ENCODE measurements around the gene WDR11. TPM values are rescaled to one million over a fixed set of nuclear protein-coding genes. Genes with fewer than 3 reads are reported as not detected.

WDR11 gene
- total RNA-seq, 1 experiment from 2014 or later = 49.2 TPM

DNA sequence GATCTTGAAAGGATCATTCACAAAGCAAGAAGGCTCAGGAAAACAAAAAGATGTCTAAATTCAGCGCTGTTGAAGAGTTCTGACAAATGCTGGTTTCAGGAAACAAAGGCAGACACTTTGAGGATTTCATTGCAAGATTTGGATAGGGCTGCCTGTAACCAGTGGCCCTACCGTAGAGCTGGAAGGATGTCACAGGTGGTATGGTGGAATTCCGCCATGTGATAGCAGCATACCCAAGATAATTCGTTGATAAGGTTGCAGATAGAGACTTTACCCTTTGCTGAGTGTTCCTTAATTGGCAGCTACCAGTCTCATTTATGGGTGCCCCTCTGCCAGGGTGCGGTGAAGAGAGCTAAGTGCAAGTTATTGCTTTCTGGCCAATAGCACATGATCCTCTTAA, 100.1 kb downstream of the WDR11 start:
- no peak overlapping the region for H3K4me3 Mint-ChIP-seq (ENCODE audit: unreplicated experiment)
- H3K36me3 Mint-ChIP-seq (ENCODE audit: insufficient read depth, unreplicated experiment) = no peaks in the 10 kb centered on the region
- no peaks in the 10 kb centered on the region for H3K27me3 Mint-ChIP-seq (ENCODE audit: insufficient read depth, unreplicated experiment)
- peaks cover under 1% of the 10 kb centered on the region for H3K4me1 Mint-ChIP-seq (ENCODE audit: insufficient read depth, unreplicated experiment)
- no peaks in the 10 kb centered on the region for H3K9me3 Mint-ChIP-seq (ENCODE audit: unreplicated experiment)
- CTCF ChIA-PET = no interaction called here
- no peak overlapping the region for H3K27ac Mint-ChIP-seq (ENCODE audit: low read depth, unreplicated experiment)
- TF ChIP-seq, protein P1, sequence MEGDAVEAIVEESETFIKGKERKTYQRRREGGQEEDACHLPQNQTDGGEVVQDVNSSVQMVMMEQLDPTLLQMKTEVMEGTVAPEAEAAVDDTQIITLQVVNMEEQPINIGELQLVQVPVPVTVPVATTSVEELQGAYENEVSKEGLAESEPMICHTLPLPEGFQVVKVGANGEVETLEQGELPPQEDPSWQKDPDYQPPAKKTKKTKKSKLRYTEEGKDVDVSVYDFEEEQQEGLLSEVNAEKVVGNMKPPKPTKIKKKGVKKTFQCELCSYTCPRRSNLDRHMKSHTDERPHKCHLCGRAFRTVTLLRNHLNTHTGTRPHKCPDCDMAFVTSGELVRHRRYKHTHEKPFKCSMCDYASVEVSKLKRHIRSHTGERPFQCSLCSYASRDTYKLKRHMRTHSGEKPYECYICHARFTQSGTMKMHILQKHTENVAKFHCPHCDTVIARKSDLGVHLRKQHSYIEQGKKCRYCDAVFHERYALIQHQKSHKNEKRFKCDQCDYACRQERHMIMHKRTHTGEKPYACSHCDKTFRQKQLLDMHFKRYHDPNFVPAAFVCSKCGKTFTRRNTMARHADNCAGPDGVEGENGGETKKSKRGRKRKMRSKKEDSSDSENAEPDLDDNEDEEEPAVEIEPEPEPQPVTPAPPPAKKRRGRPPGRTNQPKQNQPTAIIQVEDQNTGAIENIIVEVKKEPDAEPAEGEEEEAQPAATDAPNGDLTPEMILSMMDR (IDR thresholded peaks at IDR 0.05; ENCODE audit: unreplicated experiment) = no peak
- no peak for DNase-seq (ENCODE audit: unreplicated experiment)
- intact Hi-C loops (cut with micrococcal nuclease) = loop anchor here (10.0 kb wide), 1 partner anchor 224 kb away; no protein-coding TSS in a partner anchor
- no TSS peak for BruUV-seq (replicated peaks)
- POLR2A ChIA-PET = no interaction called here

DNA sequence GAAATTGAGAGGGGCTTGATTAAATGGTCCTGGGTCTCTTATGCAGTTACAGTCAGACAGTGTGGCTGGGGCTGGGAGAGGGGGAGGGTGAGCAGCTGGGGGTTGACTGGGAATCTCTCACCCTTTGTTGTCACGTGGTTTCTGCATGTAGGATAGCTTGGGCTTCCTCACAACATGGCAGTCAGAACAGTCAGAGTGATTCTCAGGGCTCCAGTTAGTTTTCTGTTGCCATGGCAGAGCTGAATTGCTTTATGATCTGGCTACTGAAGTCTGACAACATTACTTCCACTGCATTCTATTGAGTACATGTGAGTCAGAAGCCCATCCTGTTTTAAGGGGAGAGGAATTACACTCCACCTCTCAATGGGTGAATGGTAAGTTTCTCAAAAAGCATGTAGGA, 102.7 kb downstream of the WDR11 start:
- H3K36me3 Mint-ChIP-seq (ENCODE audit: insufficient read depth, unreplicated experiment) = no peaks in the 10 kb centered on the region
- ChIA-PET POLR2A (interaction anchor here (0.7 kb wide), 1 partner anchor 533 kb away, joined by 4 read pairs; no protein-coding TSS in a partner anchor), CTCF (interaction anchor here (0.6 to 1.4 kb wide), 6 partner anchors 8 to 781 kb away, joined by 3 to 4 read pairs (median 3); partner anchors contain the start of gene FGFR2)
- no peaks in the 10 kb centered on the region for H3K4me1 Mint-ChIP-seq (ENCODE audit: insufficient read depth, unreplicated experiment)
- TF ChIP-seq, protein P1 (IDR thresholded peaks at IDR 0.05; ENCODE audit: unreplicated experiment) = no peak
- no peaks in the 10 kb centered on the region for H3K9me3 Mint-ChIP-seq (ENCODE audit: unreplicated experiment)
- no TSS peak for BruUV-seq (replicated peaks)
- no peak overlapping the region for H3K4me3 Mint-ChIP-seq (ENCODE audit: unreplicated experiment)
- no peak overlapping the region for H3K27ac Mint-ChIP-seq (ENCODE audit: low read depth, unreplicated experiment)
- intact Hi-C loops (cut with micrococcal nuclease) = loop anchor here (10.0 kb wide), 1 partner anchor 221 kb away; no protein-coding TSS in a partner anchor
- no peak for DNase-seq (ENCODE audit: unreplicated experiment)
- no peaks in the 10 kb centered on the region for H3K27me3 Mint-ChIP-seq (ENCODE audit: insufficient read depth, unreplicated experiment)
